Panc1 (cell line): Measurements from ENCODE around the gene CFAP100.

Experiments used
- CTCF ChIP-seq: fragments of 450-650 bp; IDR thresholded peaks from 2 replicates; pipeline ENCODE4 v1.5.1; 2017; ENCODE audit warnings: mild to moderate bottlenecking
- POLR2AphosphoS5 ChIP-seq: IDR thresholded peaks from 2 replicates; pipeline ENCODE4 v1.6.1; 2012; ENCODE audit warnings: mild to moderate bottlenecking, low read depth, low read length, moderate library complexity

- TF ChIP-seq CTCF: no peak
- no peak for TF ChIP-seq POLR2AphosphoS5
Measured at GRCh38 chr3:126460381-126460780, 65.7 kb downstream of the CFAP100 start.
